Measurements from ENCODE around the gene COL28A1.

Gene COL28A1

DNA sequence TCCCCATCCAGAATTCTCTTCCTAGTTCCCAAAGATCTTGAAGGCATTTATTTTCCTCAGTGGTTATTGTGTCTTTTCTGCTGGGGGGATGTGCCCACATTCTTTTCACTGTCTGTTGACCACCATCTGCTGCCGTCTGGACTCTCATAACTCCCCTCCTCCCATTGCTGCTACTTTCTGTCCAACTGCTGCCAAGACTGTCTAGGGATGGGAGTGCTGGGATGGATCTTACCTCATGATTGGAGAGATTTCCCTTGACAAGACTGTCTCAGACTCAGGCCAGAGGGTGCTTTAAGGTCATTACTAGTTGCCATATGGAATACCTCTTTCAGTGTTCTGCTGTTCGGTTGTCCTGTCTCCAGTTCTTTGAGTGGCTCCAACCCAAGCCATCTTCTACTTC is 211.8 kb downstream of the COL28A1 start:
- DNase-seq: no peak

DNA sequence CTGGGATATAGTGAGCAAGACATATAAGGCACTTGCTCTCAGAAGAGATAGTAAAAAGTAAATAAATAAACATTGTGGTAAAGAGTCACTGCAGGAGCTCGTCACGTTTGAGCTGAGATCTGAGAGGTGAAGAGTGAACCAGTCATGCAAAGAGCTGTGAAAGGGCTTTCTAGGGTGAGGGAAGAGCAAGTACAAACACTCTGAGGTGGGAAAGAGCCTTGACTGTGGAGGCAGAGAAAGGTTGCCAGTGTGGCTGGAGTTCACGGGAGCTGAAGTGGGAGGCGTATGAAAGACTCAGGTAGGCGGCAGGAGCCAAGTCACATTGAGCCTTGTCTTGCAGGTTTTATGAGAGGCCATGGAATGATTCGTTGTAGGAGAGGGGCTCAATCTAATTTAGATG is 212.3 kb downstream of the COL28A1 start:
- no peak for DNase-seq

DNA sequence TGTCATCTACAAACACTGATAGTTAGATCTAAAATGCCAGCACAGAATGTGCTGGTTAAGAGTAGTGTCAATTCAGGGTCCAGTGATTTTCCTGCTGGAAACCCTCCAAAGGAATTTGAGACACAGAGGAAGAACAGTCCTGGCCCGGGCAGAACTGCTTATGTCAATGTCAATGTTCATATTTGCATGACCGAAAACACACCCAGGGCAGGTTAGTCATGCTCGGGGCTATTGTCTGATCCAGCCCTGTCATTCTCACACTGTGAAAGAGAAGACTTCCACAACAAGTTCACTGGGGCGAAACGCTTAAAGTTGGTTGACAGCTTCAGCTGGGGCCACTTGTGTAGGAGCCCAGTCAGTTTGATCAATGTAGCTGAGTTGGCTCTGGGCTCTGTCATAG is 214.0 kb downstream of the COL28A1 start:
- DNase-seq: no peak

DNA sequence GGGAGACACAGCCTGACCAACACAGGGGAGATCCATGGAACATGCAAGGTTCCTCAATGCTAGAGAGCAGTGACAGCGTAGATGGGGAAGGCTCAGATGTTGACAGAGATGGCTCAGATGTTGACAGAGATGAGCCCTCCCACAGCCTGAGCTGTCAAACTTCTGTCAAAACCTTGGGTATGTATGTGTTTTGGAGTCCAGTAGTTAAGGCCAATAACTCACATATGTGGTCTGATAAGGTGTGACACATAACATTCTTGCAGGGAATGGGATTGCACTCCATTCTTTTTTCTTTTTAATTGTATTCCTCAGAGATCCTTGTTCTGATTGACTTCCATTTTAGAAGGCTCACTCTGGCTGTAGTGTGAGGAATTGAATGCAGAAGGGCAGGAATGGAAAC is 217.1 kb downstream of the COL28A1 start:
- no peak for DNase-seq

DNA sequence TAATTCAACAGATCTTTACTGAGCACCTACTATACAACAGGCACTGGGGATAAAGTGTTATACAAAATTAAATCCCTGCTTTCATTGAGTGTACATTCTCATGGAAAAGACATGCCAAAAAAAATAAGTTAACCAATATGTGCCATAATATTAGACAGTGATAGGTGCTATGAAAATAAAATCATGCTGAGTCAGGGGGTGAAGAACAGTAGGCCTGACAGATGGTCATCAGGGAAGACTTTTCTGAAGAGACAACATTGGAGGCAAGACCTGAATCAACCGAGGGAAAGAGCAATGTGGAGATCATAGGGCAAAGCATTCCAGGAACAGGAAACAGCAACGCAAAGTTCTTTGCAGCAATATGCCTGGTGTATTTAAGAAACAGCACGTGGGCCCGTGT is 217.8 kb downstream of the COL28A1 start:
- no peak for DNase-seq

DNA sequence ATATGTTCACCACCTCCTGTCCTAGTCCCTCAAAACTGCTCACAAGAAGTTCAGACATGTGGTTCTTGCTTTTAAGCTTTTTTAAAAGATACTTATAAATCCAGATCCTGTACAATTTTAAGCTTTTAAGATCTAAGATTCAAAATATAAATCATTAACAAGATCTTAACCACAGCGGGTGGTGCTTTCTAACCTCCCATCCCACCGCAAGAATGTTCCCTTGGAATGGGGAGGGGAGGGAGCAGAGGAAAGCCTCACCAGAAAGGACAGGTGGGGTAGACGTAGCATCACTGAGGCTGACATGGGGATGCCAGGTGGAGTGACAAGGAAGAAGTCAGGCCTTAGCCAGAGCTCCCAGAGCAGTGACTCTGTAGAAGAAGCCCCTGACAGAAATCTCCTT is 219.8 kb downstream of the COL28A1 start:
- no peak for DNase-seq

DNA sequence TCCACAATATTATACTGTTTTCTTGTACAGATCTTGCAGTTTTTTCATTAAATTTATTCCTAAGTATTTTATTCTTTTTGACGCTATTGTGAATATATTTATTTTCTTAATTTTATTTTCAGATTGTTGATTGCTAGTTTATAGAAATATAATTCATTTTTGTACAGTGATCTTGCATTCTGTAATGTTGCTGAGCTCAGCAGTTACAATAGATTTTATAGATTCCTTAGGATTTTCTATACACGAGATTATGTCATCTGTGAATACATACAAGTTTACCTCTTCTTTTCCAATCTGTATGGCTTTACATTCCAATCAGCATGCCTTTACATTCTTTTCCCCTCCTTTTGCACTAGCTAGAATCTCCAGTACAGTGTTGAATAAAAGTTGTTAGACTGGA is 223.3 kb downstream of the COL28A1 start:
- DNase-seq: no peak

DNA sequence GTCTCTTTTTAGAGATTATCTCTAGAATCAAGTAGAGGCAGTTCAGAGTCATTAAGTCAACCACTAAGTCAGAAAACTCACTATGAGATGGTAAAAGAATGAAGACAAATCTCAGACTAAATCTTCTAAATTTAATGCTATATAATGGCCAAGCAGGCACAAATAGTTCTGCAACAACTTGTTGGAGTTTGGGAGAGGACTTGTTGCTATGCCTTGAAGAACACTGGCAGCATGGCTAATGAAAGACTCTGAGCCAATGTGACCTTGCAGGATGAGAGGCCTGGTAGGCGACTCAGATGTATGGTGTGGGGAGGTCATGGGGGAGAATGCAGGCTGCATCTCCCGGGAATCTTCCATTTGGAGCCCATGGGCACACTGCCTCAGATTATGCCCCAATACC is 224.7 kb downstream of the COL28A1 start:
- no peak for DNase-seq

DNA sequence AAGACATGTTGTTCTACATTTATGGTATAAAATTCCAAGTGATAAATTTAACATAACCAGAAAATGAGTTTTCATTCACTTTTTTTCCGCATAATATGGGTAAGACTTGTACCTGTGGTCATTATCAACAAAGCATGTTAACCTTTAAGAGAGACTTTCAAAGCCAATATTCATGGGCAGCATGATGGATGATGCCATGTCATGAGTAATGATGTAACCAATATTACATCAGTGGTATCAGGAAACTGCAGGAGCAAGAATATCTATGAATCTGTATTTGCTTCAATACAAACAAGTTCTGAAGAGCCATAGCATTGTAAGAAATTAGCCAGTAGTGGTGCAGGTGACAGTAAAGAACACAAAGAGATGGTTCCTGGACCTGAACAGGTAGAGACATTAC is 226.5 kb downstream of the COL28A1 start:
- DNase-seq: no peak

All from hematopoietic multipotent progenitor cell treated with erythropoietin and hydrocortisone succinate and interleukin-3 and kit ligand, for 6 days (in vitro differentiated cells).